8988T (cell line): ENCODE data around the gene ZCCHC7.
"Not testable (repeated sequence)": the region's sequence is repeated elsewhere in the genome, so short reads cannot be mapped to it uniquely, and the experiment has no call there.

Experiments used
- DNase-seq: peaks from one replicate; pipeline ENCODE4 v3.0.0; 2011

The ZCCHC7 gene

DNA sequence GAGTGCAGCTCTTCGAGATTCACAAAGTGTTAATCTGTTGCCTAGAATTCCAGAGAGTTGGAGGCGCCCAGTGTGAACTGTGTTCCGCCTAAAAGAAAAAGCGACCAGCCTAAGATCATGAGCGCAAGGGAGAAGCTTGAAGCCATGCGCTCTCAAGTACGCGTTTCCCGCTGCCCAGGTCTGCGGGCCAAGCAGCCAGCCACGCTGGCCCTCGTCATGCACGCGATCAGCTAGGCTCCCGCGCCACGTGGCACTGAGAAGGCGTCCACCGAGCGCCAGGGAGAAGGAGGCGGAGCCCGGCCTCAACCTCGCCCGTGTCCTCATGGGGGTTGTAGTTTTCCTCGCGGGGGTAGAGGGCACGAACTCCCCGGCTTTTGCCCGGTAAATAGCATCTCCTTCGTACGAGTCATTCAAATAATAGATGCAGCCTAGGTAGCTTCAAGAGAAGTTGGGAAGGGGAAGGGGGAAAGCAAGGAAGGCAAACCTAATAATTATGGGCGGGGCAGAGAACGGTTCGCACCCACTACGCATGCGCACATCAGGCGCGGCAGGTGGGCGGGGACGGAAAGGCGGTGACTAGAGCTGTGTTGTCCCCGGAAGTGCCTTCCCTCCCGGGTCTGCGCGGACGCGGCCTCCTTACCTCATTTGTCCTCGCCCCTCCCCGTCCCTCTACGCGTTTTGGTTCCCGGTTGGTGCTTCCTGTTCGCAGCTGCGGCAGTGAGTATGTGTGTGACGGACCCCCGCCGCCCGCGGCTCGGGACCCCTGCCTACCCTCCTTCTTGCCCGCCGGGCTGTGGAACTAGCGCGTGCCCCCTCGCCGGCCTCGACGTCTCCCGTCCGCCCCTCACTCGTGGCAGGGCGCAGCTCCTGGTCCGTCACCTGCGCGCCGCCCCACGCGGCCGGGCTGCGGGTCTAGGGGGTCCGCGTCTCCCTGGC is at the start of gene ZCCHC7:
Gene ZCCHC7, plus strand, starts transcription at position 668 of the 936 bp plus-strand sequence.
- DNase-seq, result peak; percentile 77

GRCh38 chr9:37074790-37075189 is 45.6 kb upstream of the ZCCHC7 start:
- DNase-seq, result not testable (repeated sequence)

- DNase-seq, result peak; percentile 60
These were observed 40.8 kb upstream of the ZCCHC7 start for GRCh38 chr9:37079370-37080164.

GRCh38 chr9:37080165-37080628 is 40.2 kb upstream of the ZCCHC7 start:
- DNase-seq, result not testable (repeated sequence)

GRCh38 chr9:37081507-37081906 is 38.9 kb upstream of the ZCCHC7 start:
- DNase-seq, result not testable (repeated sequence)

- DNase-seq, result no peak
These were observed 38.1 kb upstream of the ZCCHC7 start for GRCh38 chr9:37082214-37082765.

GRCh38 chr9:37083654-37084053 is 36.7 kb upstream of the ZCCHC7 start:
- DNase-seq, result no peak

DNA sequence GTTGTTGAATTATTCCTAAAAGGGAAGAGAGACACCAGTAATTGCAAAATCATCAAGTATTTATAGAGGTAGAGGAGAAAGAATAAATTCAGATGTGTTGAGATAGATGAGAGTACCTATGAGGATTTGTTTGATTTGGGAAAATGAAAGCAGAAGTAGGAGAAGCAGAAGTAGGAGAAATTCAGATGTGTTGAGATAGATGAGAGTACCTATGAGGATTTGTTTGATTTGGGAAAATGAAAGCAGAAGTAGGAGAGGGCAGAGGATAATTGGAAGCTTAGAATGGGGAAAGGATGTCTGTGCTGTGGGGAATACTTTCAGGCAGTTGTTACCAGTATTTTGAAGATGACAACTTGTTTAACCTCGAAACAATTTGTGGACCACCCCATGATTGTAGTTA is 35.1 kb upstream of the ZCCHC7 start:
- no peak for DNase-seq

DNA sequence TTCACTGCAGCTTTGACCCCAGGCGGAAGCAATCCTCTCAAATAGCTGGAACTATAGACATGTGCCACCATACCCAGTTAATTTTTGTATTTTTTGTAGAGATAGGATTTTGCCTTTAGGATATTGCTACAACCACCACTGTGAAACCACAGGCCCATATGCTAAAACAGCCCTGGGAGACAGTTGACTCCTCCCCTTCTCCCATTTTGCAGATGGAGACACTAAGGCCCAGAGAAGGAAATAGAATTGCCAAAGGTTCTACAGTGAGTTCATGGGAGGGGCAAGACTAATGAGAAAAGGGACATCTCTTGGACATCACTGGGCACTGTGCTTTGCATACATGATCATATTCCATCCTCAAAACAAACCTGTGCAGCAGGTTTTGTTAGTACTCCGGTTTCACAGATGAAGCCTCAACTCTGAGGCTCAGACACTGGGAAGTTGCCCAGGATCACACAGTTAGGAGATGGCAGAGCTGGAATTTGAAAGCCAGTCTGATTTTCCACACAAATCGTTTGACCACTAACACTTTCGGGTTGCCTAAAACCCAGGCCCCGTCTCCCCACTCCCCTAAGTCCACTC is 27.6 kb upstream of the ZCCHC7 start:
- DNase-seq, result not testable (repeated sequence)

GRCh38 chr9:37094751-37095150 is 25.6 kb upstream of the ZCCHC7 start:
- no peak for DNase-seq

- DNase-seq, result no peak
These were observed 23.7 kb upstream of the ZCCHC7 start for GRCh38 chr9:37096628-37097027.

DNA sequence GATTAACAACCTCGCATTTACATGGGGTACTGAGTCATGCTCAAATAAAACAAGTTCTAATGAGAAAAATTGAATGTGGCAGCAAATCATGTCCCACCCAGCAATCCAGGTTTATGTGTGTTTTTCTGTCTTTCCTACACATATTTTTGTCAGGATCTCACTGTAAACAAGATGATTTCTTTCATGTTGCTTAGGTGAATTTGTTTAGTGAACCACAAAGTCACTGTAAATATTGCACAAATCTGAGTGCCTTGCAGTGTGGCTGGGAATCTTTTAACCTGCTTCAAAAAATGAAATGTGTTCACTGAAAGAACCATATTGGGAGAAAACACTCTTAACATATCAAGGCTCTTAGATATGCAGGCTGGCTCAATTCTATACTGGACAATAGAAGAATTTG is 23.1 kb upstream of the ZCCHC7 start:
- no peak for DNase-seq

GRCh38 chr9:37100327-37100726 is 20.0 kb upstream of the ZCCHC7 start:
- DNase-seq, result no peak

GRCh38 chr9:37100741-37101140 is 19.6 kb upstream of the ZCCHC7 start:
- no peak for DNase-seq

- DNase-seq, result no peak
These were observed 17.9 kb upstream of the ZCCHC7 start for GRCh38 chr9:37102486-37102885.

- no peak for DNase-seq
These were observed 16.0 kb upstream of the ZCCHC7 start for GRCh38 chr9:37104183-37104889.

DNA sequence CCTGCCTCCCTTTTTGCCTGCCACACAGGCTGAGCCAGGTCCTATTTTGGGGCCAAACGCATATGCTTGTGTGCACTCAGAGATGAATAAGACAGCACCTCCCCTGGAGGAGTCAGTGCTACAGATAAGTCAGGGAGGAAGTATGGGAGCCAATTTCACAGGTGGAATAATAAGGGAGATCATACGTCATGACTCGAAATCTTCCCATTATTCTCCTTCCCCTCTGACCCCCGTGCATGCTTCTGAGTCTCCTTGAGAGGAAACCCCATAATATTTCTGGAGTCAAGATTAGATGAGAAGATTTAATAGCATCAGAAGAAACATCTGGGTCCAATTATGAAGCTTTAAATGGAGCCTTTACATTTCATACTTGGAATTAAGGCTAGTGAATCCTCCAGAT is 15.1 kb upstream of the ZCCHC7 start:
- DNase-seq, result no peak

GRCh38 chr9:37107701-37108100 is 12.7 kb upstream of the ZCCHC7 start:
- no peak for DNase-seq

DNA sequence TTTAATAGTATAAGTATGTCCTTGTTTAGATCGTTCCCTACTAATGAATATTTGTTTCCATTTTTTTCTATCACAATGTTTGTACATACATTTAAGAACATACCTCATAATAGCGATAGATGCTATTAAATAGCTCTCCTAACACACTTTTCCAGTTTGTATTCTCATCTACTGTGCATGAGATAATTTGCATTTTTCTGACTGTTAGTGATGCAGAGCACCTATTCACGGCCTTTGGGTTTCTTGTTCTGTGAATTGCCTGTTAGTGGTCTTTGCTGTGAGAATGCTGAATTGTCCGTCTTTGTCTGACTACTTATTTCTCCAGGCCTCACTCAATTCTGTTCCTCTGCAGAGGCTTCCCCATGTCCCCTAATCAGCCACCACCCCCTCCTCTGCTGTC is 5.9 kb upstream of the ZCCHC7 start:
- not testable (repeated sequence) for DNase-seq

GRCh38 chr9:37117956-37118355 is 2.4 kb upstream of the ZCCHC7 start:
- DNase-seq, result no peak

DNA sequence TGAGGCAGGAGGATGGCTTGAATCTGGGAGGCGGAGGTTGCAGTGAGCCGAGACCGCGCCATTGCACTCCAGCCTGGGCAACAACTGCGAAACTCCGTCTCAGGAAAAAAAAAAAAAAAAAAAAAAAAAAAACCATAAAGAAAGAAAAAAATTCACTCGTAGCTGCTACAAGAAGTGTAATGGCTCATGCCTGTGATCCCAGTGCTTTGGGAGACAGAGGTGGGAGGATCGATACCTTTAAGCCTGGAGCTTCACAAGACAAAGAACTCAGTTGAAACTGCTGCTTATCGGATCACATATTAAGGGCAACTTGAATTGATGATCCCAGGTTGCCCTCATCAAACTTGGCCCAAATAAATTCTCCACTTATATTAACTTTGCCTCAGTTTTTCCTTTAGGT is 1.0 kb upstream of the ZCCHC7 start:
- DNase-seq, result no peak

DNA sequence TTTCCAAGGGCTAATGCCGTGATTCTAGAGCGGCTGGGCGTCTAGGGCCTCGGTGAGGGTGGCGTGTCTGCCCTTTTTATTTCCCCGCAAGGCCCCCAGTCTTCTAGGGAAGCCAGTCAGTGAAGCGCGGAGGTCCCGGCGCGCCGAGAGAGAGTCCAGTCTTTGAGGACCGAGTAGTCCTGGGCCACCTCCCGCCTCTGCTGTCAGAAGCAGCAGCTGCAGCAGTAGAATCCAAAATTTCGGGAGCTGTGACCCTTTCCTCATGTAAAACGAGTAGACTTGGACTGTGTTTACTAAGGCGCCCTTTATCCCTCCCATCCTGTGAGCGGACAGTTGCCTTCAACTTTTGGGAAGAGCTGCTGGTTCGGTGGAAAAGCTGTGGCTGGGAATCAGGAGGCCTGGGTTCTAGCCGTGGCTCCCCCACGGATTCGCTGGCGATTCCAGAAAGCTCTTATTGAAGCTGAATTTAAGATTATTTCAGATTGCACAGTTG is 515 bp downstream of the ZCCHC7 start:
- not testable (repeated sequence) for DNase-seq
